Smooth muscle cell (in vitro differentiated cells): ENCODE results near the gene TP73. TPM values are rescaled to one million over a fixed set of nuclear protein-coding genes. Genes with fewer than 3 reads are reported as not detected.

Experiments used
- DNase-seq: peaks from one replicate; lab custom pipeline; 2025; ENCODE audit not compliant: unreplicated experiment; lab: John Stamatoyannopoulos, UW
- H2AFZ ChIP-seq: fragments of 200-600 bp; sonication (generic); 2 replicates; pipeline ENCODE4 v1.6.0; 2016; ENCODE audit warnings: antibody characterized with exemption, low read depth, mild to moderate bottlenecking
- H3F3A ChIP-seq: fragments of 200-600 bp; sonication (generic); 2 replicates; pipeline ENCODE4 v1.6.0; 2017; ENCODE audit warnings: antibody characterized with exemption, low read depth
- H3K27ac ChIP-seq: fragments of 200-600 bp; sonication (generic); 2 replicates; pipeline ENCODE4 v1.5.1; 2016; ENCODE audit warnings: low read depth, mild to moderate bottlenecking
- H3K27me3 ChIP-seq: fragments of 200-600 bp; sonication (generic); 2 replicates; pipeline ENCODE4 v1.6.1; 2016; ENCODE audit warnings: low read depth, mild to moderate bottlenecking
- H3K36me3 ChIP-seq: fragments of 200-600 bp; sonication (generic); 2 replicates; pipeline ENCODE4 v1.5.1; 2016; ENCODE audit warnings: low read depth
- H3K4me1 ChIP-seq: fragments of 200-600 bp; sonication (generic); 2 replicates; pipeline ENCODE4 v1.5.1; 2016; ENCODE audit warnings: low read depth
- H3K4me2 ChIP-seq: fragments of 200-600 bp; sonication (generic); 2 replicates; pipeline ENCODE4 v1.6.0; 2016; ENCODE audit warnings: mild to moderate bottlenecking
- H3K4me3 ChIP-seq: fragments of 200-600 bp; sonication (generic); 2 replicates; pipeline ENCODE4 v1.5.1; 2016; ENCODE audit warnings: mild to moderate bottlenecking
- H3K79me2 ChIP-seq: fragments of 200-600 bp; sonication (generic); 2 replicates; pipeline ENCODE4 v1.6.0; 2016; ENCODE audit warnings: low read depth, mild to moderate bottlenecking
- H3K9ac ChIP-seq: fragments of 200-600 bp; sonication (generic); 2 replicates; pipeline ENCODE4 v1.6.0; 2016; ENCODE audit warnings: low read depth
- H3K9me3 ChIP-seq: fragments of 200-600 bp; sonication (generic); replicated peaks from 2 replicates; pipeline ENCODE4 v1.5.1; 2016; ENCODE audit warnings: low read depth
- H4K20me1 ChIP-seq: fragments of 200-600 bp; sonication (generic); 2 replicates; pipeline ENCODE4 v1.6.0; 2016; ENCODE audit warnings: low read depth
- WGBS: methylation state at CpG from one replicate; pipeline ENCODE4 v1.1.7; 2016; ENCODE audit warnings: low lambda C conversion rate; 5-methylcytosine and 5-hydroxymethylcytosine counted together
- polyA plus RNA-seq: library from polyadenylated mRNA; unstranded; fragments of >200 nt; fragmentation: Nextera tagmentation; extraction: Ambion mirVana; gene quantifications from 2 replicates; pipeline ENCODE4 v1.2.1, GENCODE V29; 2016
- total RNA-seq: library from RNA; depleted of rRNA; stranded (reverse); fragments of >200 nt; gene quantifications from 2 replicates; pipeline ENCODE4 v1.2.3, GENCODE V29; 2014
- TF ChIP-seq, protein P1 (sequence below): fragments of 200-600 bp; sonication (generic); IDR thresholded peaks from 2 replicates; pipeline ENCODE4 v1.5.1; 2017; ENCODE audit warnings: borderline replicate concordance, mild to moderate bottlenecking, antibody characterized with exemption; ENCODE audit not compliant: insufficient read depth, poor library complexity, severe bottlenecking

The TP73 gene
- total and polyA plus RNA-seq, 2 experiments from 2014 or later = 0.22 TPM; not detected in 1

- H2AFZ ChIP-seq = peak overlapping the region; percentile 87
- no peaks in the 10 kb centered on the region for H3K79me2 ChIP-seq
- no peak overlapping the region for H3K27ac ChIP-seq
- no peak for DNase-seq
- H3K4me1 ChIP-seq = peaks cover 3% of the 10 kb centered on the region
- H3K4me3 ChIP-seq = no peak overlapping the region
- H3K36me3 ChIP-seq = no peaks in the 10 kb centered on the region
- WGBS = 15% methylated on average over 23 of the region's 26 CpGs
- H3K4me2 ChIP-seq = peak overlapping the region; percentile 79
- H3F3A ChIP-seq = no peaks in the 10 kb centered on the region
- H3K9ac ChIP-seq = no peak overlapping the region
- H4K20me1 ChIP-seq = no peaks in the 10 kb centered on the region
- no peaks in the 10 kb centered on the region for H3K27me3 ChIP-seq
- H3K9me3 ChIP-seq = no peaks in the 10 kb centered on the region
- TF ChIP-seq, protein P1, sequence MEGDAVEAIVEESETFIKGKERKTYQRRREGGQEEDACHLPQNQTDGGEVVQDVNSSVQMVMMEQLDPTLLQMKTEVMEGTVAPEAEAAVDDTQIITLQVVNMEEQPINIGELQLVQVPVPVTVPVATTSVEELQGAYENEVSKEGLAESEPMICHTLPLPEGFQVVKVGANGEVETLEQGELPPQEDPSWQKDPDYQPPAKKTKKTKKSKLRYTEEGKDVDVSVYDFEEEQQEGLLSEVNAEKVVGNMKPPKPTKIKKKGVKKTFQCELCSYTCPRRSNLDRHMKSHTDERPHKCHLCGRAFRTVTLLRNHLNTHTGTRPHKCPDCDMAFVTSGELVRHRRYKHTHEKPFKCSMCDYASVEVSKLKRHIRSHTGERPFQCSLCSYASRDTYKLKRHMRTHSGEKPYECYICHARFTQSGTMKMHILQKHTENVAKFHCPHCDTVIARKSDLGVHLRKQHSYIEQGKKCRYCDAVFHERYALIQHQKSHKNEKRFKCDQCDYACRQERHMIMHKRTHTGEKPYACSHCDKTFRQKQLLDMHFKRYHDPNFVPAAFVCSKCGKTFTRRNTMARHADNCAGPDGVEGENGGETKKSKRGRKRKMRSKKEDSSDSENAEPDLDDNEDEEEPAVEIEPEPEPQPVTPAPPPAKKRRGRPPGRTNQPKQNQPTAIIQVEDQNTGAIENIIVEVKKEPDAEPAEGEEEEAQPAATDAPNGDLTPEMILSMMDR = no peak
Observed at GRCh38 chr1:3683992-3684391, 31.7 kb downstream of the TP73 start.

- no peak overlapping the region for H3K4me2 ChIP-seq
- DNase-seq = no peak
- H3K4me1 ChIP-seq = peaks cover 3% of the 10 kb centered on the region
- no peak overlapping the region for H3K4me3 ChIP-seq
- H3K27ac ChIP-seq = no peak overlapping the region
- 87% methylated on average over 14 of the region's 14 CpGs for WGBS
- H3K36me3 ChIP-seq = no peaks in the 10 kb centered on the region
- H3K9ac ChIP-seq = no peak overlapping the region
- no peaks in the 10 kb centered on the region for H3K79me2 ChIP-seq
- H3K27me3 ChIP-seq = no peaks in the 10 kb centered on the region
- H3K9me3 ChIP-seq = no peaks in the 10 kb centered on the region
- no peaks in the 10 kb centered on the region for H3F3A ChIP-seq
- H4K20me1 ChIP-seq = no peaks in the 10 kb centered on the region
- TF ChIP-seq, protein P1 = no peak
- H2AFZ ChIP-seq = no peak overlapping the region
Observed at GRCh38 chr1:3685222-3685621, 32.9 kb downstream of the TP73 start.

GRCh38 chr1:3685906-3686305 lies 33.6 kb downstream of the TP73 start:
- Histone ChIP-seq H4K20me1 (no peaks in the 10 kb centered on the region), H3K9me3 (no peaks in the 10 kb centered on the region), H3K36me3 (no peaks in the 10 kb centered on the region), H3K79me2 (no peaks in the 10 kb centered on the region), H3K4me3 (no peak overlapping the region), H2AFZ (no peak overlapping the region), H3K27ac (no peak overlapping the region), H3K27me3 (no peaks in the 10 kb centered on the region), H3K9ac (no peak overlapping the region), H3F3A (no peaks in the 10 kb centered on the region), H3K4me1 (peaks cover 3% of the 10 kb centered on the region), H3K4me2 (no peak overlapping the region)
- 92% methylated on average over 19 of the region's 19 CpGs for WGBS
- TF ChIP-seq, protein P1 = no peak
- no peak for DNase-seq

GRCh38 chr1:3687504-3687903 lies 35.2 kb downstream of the TP73 start:
- Histone ChIP-seq H3K4me3 (no peak overlapping the region), H3K4me2 (no peak overlapping the region), H3K27ac (no peak overlapping the region), H2AFZ (no peak overlapping the region), H3K9ac (no peak overlapping the region), H3F3A (no peaks in the 10 kb centered on the region), H3K79me2 (no peaks in the 10 kb centered on the region), H3K36me3 (no peaks in the 10 kb centered on the region), H4K20me1 (no peaks in the 10 kb centered on the region), H3K9me3 (no peaks in the 10 kb centered on the region), H3K4me1 (peaks cover 3% of the 10 kb centered on the region), H3K27me3 (no peaks in the 10 kb centered on the region)
- no peak for DNase-seq
- TF ChIP-seq, protein P1 = no peak
- 75% methylated on average over 11 of the region's 12 CpGs for WGBS
